ENCODE results near the gene SGK1.
"Not testable (repeated sequence)": the region's sequence is repeated elsewhere in the genome, so short reads cannot be mapped to it uniquely, and the experiment has no call there.

Gene SGK1

DNA sequence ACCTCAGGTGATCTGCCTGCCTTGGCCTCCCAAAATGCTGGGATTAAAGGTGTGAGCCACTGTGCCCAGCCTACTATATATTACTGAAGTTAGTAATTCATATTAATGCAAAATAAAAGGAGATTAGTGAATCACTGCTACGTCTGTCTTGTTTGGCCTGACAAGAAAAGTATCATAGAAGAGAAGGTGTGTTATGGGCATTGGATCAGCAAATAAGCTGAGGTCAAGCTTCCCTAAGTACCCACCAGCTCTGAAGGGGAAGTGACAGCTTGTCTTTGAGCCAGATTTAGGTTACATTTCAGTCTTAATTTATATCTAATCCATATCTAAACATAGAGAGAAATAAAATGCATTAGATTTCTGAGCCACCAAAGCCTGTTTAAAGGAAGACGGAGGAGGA lies 7.1 kb downstream of the SGK1 start:
- TF ChIP-seq, protein P1, sequence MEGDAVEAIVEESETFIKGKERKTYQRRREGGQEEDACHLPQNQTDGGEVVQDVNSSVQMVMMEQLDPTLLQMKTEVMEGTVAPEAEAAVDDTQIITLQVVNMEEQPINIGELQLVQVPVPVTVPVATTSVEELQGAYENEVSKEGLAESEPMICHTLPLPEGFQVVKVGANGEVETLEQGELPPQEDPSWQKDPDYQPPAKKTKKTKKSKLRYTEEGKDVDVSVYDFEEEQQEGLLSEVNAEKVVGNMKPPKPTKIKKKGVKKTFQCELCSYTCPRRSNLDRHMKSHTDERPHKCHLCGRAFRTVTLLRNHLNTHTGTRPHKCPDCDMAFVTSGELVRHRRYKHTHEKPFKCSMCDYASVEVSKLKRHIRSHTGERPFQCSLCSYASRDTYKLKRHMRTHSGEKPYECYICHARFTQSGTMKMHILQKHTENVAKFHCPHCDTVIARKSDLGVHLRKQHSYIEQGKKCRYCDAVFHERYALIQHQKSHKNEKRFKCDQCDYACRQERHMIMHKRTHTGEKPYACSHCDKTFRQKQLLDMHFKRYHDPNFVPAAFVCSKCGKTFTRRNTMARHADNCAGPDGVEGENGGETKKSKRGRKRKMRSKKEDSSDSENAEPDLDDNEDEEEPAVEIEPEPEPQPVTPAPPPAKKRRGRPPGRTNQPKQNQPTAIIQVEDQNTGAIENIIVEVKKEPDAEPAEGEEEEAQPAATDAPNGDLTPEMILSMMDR (IDR thresholded peaks at IDR 0.05; ENCODE audit: control extremely low read depth, extremely low read depth, low read depth, missing control alignments), result no peak
- ChIA-PET CTCF (no interaction called here), POLR2A (interaction anchor here (0.6 to 0.7 kb wide), 2 partner anchors 14 to 1857 kb away, joined by 4 read pairs; no protein-coding TSS in a partner anchor)
- DNase-seq (ENCODE audit: extremely low spot score), result no peak

DNA sequence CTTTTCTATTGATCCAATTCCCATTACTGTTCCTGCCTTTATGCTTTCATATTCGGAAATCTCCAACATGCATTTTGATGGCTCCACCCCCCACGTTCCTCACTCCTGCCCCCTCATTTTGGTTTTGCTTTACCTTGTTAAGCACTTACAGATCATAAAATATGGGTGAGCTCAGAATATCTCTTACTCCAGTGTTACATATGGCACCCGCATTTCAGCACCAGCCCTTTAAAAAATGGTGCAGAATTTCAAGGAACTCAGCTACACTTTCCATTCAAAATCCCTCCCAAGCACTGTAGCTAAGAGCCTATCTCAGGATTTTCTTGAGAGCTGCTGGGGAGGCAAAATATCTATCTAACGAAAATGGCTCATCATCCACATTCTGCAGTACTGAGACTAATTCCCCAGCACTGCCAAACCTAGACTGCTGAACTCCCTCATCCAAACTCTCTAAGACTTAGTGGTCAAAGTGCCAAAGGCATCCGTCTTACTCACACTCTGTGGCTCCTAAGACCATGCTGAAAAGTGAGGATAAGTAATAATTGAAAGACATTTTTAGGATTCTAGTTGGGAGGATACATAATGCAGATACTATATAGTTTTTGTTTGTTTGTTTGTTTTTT lies 7.8 kb downstream of the SGK1 start:
- TF ChIP-seq, protein P1 (IDR thresholded peaks at IDR 0.05; ENCODE audit: control extremely low read depth, extremely low read depth, low read depth, missing control alignments), result no peak
- POLR2A ChIA-PET, result interaction anchor here (0.7 kb wide), 1 partner anchor 14 kb away, joined by 4 read pairs; no protein-coding TSS in a partner anchor
- CTCF ChIA-PET, result interaction anchor here (1.2 kb wide), 1 partner anchor 43 kb away, joined by 3 read pairs; no protein-coding TSS in a partner anchor
- no peak for DNase-seq (ENCODE audit: extremely low spot score)

DNA sequence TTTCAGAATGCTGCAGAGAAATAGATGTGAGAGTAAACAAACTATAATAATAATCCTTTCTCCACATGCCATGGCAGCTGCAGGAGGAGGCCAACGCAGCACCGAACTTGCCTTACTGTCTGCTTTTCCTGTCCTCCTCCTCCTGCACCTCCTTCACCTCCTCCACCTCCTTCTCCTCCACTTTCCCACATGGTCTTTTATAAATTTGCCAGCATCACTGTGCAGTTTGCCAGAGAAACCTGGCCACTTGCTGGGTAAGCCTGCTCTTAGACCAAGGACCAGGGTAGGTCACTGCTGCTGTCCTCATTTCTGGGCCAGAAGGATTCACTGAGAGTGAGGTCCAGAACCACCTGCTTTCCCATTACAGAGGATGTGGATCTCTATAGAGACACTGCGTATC lies 8.7 kb downstream of the SGK1 start:
- TF ChIP-seq, protein P1 (IDR thresholded peaks at IDR 0.05; ENCODE audit: control extremely low read depth, extremely low read depth, low read depth, missing control alignments), result no peak
- ChIA-PET CTCF (interaction anchor here (1.2 to 2.6 kb wide), 4 partner anchors 9 to 43 kb away, joined by 3 to 9 read pairs (median 6); partner anchors contain the start of gene SGK1), POLR2A (no interaction called here)
- no peak for DNase-seq (ENCODE audit: extremely low spot score)

DNA sequence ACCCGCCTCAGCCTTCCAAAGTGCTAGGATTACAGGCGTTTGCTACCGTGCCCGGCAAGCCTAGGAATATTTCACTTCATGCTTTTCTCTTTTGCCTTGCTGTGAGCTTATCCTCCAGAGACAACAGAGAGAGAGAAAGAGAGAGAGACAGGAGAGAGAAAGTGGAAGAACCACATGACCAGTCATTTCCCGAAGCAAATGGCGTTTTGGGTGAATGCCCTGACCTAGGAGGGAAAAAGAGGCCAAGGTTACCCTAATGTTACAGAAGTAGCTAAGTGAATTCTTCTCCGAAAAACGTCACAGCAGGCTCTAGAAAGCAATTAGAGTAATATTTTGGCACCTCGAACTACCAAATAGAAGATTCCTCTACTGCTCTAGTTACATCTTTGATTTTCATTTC lies 9.1 kb downstream of the SGK1 start:
- DNase-seq (ENCODE audit: extremely low spot score), result no peak
- TF ChIP-seq, protein P1 (IDR thresholded peaks at IDR 0.05; ENCODE audit: control extremely low read depth, extremely low read depth, low read depth, missing control alignments), result no peak
- POLR2A ChIA-PET, result no interaction called here
- CTCF ChIA-PET, result interaction anchor here (1.5 to 2.6 kb wide), 3 partner anchors 9 to 14 kb away, joined by 5 to 9 read pairs (median 8); partner anchors contain the start of gene SGK1

DNA sequence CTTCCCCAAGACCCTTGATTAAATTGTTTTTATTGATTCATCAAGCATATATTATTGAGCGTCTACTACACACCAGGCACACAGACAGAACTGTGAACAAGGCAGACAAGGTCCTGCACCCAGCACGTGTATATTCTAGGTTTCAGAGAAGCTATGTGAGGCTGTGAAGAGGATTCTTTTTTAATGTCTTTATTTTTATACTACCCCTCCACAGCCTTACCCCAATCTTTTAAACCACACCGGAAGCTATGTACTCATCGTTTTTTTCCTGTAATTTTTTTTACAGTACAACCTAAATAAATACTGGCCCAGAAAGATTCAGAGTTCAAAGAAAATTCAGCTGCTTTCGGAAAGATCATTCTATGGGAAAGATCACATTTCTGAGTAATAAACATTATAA lies 10.0 kb downstream of the SGK1 start:
- ChIA-PET CTCF (interaction anchor here (1.2 to 2.6 kb wide), 4 partner anchors 10 to 66 kb away, joined by 3 to 9 read pairs (median 6); partner anchors contain the start of gene SGK1), POLR2A (no interaction called here)
- TF ChIP-seq, protein P1 (IDR thresholded peaks at IDR 0.05; ENCODE audit: control extremely low read depth, extremely low read depth, low read depth, missing control alignments), result no peak
- DNase-seq (ENCODE audit: extremely low spot score), result no peak

DNA sequence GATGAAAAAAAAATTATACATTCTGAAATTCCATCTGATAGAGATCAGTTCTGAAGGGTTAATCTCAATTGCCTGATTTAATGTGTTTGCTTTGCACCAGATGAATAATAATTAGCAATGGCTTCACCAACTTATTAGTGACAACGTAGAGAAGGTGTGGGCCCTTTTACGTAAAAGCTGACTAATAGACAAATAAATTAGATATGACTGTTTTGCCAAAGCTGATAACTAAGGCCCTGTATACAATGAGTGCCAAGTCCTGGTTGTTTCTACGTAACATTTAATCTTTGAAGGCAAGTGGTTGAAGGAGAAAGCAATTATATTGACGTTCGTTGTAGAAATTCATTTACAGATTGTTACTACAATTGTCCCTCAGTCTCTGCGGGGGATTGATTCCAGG lies 10.8 kb downstream of the SGK1 start:
- CTCF ChIA-PET, result interaction anchor here (2.5 to 2.6 kb wide), 2 partner anchors 9 to 11 kb away, joined by 8 to 9 read pairs; partner anchors contain the start of gene SGK1
- DNase-seq (ENCODE audit: extremely low spot score), result no peak
- TF ChIP-seq, protein P1 (IDR thresholded peaks at IDR 0.05; ENCODE audit: control extremely low read depth, extremely low read depth, low read depth, missing control alignments), result no peak
- POLR2A ChIA-PET, result no interaction called here

DNA sequence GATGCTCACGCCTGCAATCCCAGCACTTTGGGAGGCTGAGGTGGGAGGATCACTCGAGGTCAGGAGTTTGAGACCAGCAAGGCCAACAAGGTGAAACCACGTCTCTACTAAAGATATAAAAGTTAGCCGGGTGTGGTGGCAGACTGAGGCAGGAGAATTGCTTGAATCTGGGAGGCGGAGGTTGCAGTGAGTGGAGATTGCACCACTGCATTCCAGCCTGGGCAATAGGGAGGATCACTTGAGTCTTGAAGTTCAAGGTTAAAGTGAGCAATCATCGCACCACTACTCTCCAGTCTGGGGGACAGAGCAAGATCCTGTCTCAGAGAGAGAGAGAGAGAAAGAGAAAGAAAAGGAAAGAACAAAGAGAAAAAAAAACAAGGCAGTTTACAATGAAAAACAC lies 13.5 kb downstream of the SGK1 start:
- CTCF ChIA-PET; DNase-seq (ENCODE audit: extremely low spot score); POLR2A ChIA-PET: not testable (repeated sequence)
